Coronary artery (tissue), 2 donors: ENCODE results near the gene UNC5C.
A peak's percentile ranks its signal among the peaks of the same experiment; 100 is the strongest.

Experiments used
- DNase-seq: peaks from one replicate; pipeline ENCODE4 v3.0.0-alpha.2; 2017; ENCODE audit warnings: low spot score
- H3K27ac ChIP-seq, 2 donors: fragments of 200-600 bp; sonication (generic); one replicate each; pipeline ENCODE4 v1.5.1; 2016 to 2019
- H3K4me3 ChIP-seq: fragments of 200-600 bp; sonication (generic); 2 replicates; pipeline ENCODE4 v1.5.1; 2016; ENCODE audit warnings: mild to moderate bottlenecking, moderate library complexity
- TF ChIP-seq, protein P1 (sequence below): fragments of 200-600 bp; sonication (generic); IDR thresholded peaks from one replicate; pipeline ENCODE4 v1.5.1; 2019; ENCODE audit warnings: antibody characterized with exemption

The UNC5C gene

DNA sequence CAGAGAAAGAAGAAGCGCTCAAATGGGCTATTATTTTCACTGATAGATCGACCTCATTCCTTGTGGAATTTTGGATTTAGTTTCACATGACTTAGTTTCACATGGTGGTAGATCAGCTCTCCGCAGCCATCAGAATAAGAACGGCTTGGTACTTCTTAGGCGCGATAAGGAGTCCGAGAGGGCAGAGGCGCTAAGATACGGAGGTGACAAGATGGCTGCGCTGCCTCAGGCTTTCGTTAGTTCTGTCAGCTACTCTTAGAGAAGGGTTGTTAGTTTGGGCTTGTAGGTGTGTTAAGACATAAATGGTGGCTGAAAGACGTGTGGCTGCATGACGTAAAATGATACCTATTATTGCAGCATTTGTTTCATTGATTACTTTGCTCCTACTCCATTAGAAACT lies 169.1 kb downstream of the UNC5C start:
- TF ChIP-seq, protein P1, sequence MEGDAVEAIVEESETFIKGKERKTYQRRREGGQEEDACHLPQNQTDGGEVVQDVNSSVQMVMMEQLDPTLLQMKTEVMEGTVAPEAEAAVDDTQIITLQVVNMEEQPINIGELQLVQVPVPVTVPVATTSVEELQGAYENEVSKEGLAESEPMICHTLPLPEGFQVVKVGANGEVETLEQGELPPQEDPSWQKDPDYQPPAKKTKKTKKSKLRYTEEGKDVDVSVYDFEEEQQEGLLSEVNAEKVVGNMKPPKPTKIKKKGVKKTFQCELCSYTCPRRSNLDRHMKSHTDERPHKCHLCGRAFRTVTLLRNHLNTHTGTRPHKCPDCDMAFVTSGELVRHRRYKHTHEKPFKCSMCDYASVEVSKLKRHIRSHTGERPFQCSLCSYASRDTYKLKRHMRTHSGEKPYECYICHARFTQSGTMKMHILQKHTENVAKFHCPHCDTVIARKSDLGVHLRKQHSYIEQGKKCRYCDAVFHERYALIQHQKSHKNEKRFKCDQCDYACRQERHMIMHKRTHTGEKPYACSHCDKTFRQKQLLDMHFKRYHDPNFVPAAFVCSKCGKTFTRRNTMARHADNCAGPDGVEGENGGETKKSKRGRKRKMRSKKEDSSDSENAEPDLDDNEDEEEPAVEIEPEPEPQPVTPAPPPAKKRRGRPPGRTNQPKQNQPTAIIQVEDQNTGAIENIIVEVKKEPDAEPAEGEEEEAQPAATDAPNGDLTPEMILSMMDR = no peak

DNA sequence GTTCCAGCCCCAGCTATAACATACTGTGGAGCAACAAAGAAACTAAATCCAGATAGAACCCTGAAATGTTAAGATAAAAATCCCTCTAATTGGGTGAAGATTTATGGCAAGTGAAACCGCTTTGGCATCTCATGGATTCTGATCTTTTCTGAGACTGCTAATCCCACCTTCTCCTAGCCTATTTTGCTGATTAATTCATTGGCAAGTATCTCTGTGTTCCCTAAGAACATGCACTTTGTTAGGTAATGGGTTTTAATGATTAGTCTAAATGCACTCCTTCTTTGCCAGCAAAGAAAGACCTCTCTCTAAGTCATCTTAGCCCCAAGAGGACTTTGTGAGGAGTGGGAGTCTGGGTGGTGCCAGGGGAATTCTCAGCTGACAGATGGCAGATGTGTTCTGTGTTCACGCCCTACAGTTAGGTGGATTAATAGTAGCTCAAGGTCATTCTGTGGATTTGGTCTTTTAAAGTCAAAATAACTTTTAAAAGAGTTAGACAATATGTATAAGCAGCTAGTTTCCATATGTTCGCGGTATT lies 171.3 kb downstream of the UNC5C start:
- no peak overlapping the region for H3K27ac ChIP-seq
- TF ChIP-seq, protein P1 = no peak
- no peak for DNase-seq
- no peak overlapping the region for H3K4me3 ChIP-seq

More for the DNA sequence above, 169.1 kb downstream of the UNC5C start:
- DNase-seq = no peak
- Histone ChIP-seq H3K27ac (no peak overlapping the region), H3K4me3 (no peak overlapping the region)

DNA sequence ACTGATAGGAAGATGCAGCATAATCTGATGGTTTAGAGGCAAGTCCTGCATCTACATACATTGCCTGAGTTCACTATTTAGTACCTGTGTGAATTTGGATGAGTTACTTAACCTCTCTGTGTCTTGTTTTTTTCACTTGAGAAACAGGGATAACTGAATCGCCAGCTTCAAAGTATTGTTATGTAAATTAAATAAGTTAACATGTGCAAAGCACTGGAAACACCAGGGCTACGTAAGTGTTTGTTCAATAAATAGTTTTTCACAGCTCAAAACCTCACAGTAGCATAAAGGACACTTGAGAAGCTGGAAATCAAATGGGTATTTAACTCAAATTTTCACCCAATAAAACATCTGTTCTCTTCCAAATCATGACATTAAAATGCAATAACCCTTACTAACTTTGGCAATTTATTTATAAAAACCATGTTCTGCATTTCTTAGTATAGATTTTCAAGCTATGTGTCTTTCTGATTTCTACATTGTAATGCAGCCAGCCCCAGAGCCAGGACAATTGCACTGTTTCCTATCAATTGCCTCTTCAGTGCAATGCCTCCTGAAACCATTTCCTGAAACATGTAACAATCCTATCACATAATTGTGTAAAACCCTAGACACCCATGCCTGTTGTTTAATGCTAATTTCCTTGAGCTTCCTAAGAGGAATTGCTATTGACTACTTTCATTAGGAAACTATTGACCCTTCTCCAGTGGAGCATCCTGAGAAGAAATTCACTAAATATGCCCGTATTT lies 177.1 kb downstream of the UNC5C start:
- TF ChIP-seq, protein P1 = no peak
- Histone ChIP-seq H3K27ac (no peak overlapping the region), H3K4me3 (no peak overlapping the region)
- DNase-seq = no peak

DNA sequence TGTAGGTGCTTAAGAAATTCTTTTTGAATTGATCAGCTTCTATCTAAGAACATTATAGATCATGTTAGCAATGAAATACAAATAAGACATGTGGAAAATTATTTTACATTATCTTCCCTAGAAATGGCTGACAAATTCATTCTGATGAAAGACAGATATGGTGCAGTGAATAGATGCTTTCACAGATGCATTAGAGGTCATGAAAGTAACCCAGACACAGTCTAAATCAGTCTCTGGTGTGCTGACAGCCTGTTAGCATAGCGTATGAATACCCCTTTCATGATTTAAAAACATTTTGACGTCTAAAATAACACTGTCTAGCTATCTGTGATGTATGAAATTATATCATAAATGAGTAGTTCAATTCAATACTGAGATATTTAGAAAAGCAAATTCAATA lies 180.9 kb downstream of the UNC5C start:
- DNase-seq = no peak

DNA sequence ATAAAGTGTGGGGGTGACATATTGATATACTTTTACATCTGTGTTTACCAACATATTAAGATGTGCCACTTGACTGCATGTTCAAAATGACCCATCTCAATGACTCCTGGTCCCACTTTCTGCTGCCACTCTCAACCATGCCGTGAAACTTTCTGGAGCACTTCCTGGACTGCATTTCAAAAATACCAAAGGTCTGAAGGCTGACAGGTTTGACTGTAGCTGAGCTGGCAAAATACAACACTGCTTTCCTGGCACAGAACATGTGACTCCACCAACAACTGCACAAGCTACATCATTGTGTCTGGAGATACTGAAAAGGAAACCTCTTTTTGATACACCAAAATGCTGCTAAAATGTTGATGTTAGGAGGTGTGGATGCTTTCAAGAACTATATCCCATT lies 184.8 kb downstream of the UNC5C start:
- DNase-seq = no peak
- H3K27ac ChIP-seq = no peak overlapping the region
- TF ChIP-seq, protein P1 = no peak
- H3K4me3 ChIP-seq = peak overlapping the region; percentile 31

More for the DNA sequence above, 180.9 kb downstream of the UNC5C start:
- TF ChIP-seq, protein P1 = no peak
- no peak overlapping the region for H3K4me3 ChIP-seq
- H3K27ac ChIP-seq = no peak overlapping the region

GRCh38 chr4:95363559-95363925 lies 185.2 kb downstream of the UNC5C start:
- no peak overlapping the region for H3K27ac ChIP-seq
- no peak for DNase-seq
- TF ChIP-seq, protein P1 = no peak
- H3K4me3 ChIP-seq = peak overlapping the region; percentile 31

GRCh38 chr4:95362906-95363558 lies 185.7 kb downstream of the UNC5C start:
- peak overlapping the region; percentile 31 for H3K4me3 ChIP-seq
- TF ChIP-seq, protein P1 = no peak
- H3K27ac ChIP-seq = no peak overlapping the region
- no peak for DNase-seq
